Bone marrow (tissue), 2 donors: ENCODE measurements around the gene SART1.
A peak's percentile ranks its signal among the peaks of the same experiment; 100 is the strongest.

ENCODE experiments used
- DNase-seq, 2 donors: peaks; one replicate each; lab custom pipeline; 2025; lab: John Stamatoyannopoulos, UW

SART1 gene

DNA sequence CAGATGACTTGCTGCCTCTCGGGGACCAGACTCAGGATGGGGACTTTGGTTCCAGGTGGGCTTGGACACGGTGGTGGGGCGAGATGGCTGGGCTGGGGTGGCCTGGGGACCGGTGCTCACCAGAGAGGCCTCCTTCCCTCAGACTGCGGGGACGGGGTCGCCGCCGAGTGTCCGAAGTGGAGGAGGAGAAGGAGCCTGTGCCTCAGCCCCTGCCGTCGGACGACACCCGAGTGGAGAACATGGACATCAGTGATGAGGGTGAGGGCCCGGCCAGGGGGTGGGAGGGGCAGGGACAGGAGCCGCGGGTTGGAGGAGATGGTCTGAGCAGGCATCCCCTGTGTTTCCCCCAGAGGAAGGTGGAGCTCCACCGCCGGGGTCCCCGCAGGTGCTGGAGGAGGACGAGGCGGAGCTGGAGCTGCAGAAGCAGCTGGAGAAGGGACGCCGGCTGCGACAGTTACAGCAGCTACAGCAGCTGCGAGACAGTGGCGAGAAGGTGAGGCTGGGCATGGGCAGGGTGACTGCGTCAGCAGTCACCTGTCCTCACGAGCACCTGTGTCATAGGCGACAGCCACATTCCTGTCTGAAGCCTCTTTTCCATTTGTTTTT lies 5.9 kb downstream of the SART1 start:
- no peak for DNase-seq

DNA sequence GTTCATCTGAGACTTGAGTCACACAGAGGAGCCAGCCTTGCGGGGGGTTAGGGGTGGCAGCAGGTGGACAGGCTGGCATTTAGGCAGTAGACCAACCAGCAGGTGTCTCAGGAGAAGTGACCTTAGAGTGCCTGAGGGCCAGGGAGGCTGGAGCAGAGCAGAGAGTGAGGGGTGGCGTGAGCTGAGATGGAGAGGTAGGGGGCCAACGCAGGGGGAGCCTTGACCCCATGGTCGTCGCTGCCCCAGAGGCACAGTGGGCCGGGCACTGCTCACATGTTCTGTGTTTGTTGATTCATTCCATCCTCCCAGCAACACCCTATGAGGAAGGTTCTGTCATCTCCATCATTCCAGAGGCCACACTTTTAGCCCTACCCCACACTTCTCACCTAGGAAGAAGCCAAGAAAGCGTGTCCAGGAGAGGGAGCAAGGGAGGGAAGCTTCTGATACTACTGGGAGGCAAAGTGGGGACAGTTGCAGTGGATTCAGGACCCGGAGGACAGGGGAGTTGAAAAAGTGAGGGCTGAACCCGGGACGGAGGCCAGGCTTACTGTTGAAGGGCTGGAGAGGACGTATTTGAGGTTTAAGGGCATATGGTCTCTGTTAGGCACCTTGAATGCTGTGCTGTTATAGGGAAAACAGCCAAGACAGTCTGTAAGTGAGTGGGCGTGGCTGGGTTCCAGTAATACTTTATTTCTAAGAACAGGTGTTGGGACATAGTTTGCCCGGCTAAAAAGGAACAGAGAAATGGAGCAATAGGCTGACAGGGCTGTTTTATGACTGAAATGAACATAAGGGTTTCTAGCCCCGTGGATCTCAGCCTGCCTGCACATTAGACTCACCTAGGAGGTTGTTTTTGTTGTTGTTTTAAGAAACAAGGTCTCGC lies 7.3 kb downstream of the SART1 start:
- no peak for DNase-seq

DNA sequence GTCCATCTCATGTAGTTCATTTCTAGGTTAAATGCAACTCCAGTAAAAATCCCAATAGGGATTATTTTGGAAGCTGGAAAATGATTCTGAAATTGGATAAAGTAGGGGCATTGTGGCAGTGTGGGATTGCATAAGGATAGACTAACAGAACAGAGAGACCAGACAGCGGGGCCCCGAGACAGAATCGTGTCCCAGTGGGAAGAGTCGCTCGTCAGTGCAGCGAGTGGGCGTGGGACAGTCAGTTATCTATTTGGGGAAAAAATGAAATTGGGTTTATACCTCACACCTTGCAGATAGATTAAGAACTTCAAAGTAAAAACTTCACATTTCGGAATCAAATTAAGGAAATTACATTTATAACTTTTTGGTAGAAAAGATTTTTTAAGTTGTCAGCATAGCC lies 10.6 kb downstream of the SART1 start:
- DNase-seq = no peak

DNA sequence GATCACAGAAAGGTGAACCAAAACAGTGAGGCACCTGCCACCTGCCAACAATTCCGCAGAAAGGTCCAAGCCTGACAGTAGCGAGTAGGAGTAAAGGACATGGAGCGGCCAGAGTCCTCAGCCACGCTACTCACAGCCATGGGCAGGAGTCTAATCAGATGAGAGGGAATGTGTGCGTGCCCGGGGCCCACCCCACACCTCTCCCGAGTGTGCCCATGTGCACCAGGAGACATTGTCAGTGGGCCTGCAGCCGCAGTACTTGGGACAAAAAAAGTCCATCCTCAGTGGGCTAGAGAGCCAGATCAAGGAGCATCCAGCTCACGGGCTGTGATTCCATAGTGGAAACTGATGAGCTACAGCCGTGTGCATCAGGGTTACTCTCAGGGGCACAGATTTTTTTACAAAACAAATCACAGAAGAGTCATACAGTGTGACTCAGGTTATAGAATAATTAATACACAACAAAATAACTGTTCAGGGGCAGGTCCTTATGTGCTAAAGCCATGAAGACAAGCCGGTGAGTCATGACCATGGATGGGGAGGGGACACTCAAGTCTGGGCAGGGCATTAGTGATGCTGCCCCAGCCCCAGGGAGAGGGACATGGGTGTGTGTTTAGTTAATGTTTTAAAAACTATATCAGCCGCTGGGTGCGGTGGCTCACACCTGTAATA lies 12.0 kb downstream of the SART1 start:
- no peak for DNase-seq

DNA sequence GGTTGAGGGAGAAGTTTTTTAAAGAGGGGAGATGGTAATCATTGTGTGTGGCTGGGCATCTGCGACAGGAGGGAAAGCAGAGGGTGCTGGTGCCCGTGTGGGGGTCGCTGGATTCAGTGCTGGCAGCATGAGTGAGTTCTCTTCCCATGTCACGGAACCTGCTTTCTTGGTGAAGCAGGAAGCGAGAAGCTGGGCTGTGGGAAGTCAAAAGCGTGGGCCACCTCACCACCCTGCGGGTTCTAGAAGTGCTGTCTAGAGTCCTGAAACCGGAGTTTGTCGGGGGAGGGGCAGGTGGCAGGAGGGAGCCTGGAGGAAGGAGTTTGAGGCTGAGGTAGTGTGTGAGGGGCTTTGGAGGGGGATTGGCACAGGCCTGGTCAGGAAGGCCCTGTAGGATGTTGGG lies 14.2 kb downstream of the SART1 start:
- DNase-seq = no peak

DNA sequence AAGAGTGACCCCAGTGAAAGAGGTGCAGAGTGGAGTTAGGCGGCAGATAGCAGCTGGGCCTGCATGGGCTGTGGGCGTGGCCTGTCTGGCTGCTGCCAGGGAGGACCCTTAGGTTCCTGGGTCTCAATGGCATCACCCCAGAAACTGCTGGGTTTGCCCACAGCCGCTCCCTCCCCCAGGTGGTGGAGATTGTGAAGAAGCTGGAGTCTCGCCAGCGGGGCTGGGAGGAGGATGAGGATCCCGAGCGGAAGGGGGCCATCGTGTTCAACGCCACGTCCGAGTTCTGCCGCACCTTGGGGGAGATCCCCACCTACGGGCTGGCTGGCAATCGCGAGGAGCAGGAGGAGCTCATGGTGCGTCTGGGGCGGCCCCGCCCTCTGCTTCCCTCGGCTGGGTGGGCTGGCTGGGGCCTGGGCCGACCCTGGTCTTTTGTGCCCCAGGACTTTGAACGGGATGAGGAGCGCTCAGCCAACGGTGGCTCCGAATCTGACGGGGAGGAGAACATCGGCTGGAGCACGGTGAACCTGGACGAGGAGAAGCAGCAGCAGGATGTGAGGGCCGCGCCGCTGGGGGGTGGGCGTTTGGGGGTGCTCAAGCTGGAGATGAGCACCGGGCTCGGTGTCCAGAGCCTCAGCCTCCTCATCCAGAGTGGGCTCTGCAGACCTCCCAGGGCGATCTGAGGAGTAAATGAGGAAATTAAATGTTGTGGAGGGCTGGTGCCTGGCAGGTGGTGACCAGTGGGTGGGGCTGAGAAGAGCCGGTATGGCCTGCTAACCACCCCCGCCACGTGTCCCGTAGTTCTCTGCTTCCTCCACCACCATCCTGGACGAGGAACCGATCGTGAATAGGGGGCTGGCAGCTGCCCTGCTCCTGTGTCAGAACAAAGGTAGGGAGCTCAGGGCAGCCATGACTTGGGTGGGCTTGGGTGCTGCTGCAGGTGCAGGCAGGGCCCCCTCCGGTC lies 15.0 kb downstream of the SART1 start:
- DNase-seq = no peak

DNA sequence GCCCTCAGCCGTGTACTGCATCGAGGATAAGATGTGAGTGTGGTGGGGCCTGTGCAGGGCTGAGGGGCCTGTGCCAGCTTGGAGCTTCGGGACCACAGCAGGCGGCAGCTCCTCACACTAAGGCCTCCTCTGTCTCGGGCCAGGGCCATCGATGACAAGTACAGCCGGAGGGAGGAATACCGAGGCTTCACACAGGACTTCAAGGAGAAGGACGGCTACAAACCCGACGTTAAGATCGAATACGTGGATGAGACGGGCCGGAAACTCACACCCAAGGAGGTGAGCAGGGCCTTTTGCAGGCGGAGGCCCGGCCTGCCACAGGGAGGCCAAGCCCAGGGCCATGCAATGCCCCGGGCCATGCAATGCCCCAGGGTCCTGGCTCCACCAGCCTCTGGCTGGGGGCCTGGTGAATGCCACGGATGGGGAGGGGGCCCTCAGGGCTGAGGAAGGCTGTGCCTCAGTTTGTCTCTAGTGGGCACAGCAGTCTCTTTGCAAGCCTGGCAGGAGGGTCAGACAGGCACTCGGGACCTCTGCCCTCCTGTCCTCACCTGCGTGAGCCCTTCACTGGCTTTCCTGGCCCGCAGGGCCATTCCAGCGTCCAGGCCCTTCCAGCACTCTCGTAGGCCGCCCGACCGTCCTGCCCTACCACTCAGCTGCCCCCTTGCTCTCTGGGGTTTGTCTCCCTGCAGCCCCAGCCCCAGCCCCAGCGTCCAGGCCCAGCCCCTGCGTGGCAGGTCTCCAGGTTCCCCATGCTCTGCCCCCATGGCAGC lies 16.3 kb downstream of the SART1 start:
- DNase-seq = no peak

DNA sequence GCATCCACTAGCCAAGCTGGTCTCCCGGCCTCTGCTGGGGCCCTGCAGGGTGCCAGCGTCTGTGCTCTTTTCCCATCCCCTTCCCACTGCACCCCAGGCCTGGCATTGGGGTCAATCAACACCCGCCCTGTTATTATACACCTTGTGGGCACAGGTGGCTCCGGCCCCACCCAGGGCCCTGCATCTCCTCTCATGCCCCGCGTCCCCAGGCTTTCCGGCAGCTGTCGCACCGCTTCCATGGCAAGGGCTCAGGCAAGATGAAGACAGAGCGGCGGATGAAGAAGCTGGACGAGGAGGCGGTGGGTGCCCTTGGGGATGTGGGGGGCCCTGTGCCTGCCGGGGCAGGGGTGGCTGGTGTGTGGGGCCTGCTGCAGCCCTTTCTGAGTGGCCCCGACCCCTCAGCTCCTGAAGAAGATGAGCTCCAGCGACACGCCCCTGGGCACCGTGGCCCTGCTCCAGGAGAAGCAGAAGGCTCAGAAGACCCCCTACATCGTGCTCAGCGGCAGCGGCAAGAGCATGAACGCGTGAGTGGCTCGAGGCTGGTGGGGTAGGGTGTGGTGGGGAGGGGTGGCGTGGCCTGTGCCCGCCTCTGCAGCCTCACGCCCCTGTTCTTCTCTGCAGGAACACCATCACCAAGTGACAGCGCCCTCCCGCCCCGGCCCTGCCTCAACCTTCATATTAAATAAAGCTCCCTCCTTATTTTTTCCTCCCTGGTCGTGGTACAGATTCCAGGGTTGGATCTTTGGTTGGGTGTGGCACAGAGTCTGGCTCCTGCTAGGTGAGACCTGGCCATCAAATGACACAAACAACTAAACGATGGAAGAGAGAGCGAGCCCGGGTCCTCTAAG lies 17.1 kb downstream of the SART1 start:
- no peak for DNase-seq

DNA sequence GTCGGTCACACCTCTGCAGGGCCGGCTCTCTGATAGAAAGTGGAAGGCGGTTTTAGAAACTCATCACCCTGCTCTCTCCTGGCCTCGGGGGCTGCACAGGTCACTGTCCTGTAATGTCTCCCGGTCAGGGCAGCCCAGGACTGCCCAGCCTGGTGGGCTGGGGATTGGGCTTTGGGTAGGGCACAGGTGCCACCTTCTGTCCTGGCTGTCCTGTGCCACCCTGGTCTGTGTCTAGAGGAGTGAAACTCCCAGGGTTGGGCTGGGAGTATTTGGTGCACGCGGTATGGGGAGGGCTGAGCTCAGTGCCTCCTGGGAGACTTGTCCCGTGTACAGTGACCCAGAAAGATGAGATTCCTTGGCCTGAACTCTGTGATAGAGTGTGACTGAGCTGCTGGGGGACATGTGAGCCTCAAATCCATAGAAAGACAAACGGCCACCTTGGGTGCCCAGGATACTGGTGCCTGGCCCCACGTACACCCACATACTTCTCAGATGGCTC lies 17.8 kb downstream of the SART1 start:
- no peak for DNase-seq

DNA sequence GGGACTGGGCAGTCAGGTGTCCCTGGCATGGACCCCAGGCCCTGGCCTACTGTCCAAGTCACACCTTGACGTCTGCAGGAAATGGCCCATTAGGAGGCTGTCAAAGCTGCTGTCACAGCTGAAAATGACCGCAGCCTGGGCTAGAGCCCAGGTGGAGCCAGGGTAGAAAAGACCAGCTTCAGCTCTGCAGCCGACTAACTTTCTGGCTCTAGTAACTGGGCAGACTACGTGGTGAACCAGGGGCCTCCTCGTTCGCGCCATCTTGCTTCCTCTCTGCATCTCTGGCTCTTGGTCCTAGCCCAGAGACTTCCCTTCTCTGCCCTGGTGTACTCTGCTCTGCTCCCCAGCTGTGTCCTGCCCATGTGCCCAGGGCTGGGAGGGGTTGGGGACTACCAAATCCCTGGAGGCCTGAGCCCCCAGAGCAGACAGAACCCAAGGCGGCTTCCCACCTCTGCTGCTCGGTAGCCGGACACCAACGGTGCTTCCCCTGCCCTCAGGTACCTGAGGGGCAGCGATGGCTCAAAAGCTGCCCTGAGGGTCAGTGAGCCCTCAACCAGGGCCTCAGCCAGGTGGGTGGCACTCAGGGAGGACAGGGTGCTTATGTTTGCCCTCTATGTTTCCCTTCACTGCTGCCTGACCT lies 19.7 kb downstream of the SART1 start:
- DNase-seq = no peak

DNA sequence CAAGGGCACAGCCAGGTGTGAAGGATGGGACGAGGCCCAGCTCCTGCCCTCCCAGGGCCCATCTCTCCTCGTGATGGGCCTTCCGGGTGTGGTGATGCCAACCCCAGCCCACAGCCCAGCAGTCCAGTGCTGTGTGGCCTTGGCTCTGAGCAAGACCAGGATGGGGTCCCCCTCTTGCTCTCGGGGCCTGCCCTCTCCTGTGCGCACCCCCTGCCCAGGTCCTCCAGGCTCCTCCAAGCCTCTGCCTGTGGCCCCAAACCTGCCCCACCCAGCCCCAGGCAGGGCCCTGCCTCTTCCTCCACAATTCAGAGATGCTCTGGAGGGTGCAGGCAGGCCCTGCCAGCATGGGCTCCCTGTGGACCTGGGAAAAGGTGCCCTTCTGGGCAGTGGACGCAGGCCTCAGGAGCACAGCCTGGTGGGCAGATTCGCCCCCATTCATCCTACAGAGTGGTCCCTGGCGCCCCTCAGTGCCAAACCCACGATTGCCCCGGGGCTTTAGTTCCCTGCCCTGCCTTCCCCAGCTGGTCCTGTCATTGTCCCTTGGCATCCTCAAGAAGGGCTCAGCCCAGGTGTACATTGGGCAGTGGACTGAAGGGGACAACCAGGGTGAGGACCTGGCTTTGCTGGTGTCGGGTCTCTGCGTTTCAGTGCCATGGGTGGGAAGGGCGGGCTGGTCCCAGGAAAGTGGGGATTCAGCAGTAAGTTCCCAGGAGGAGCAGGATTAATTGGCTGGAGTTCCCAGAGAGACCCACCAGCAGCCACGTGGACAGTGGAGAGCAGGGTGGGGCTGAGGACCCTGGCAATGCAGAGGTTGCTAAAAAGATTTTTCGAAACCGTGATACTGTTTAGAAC lies 20.7 kb downstream of the SART1 start:
- DNase-seq = no peak

DNA sequence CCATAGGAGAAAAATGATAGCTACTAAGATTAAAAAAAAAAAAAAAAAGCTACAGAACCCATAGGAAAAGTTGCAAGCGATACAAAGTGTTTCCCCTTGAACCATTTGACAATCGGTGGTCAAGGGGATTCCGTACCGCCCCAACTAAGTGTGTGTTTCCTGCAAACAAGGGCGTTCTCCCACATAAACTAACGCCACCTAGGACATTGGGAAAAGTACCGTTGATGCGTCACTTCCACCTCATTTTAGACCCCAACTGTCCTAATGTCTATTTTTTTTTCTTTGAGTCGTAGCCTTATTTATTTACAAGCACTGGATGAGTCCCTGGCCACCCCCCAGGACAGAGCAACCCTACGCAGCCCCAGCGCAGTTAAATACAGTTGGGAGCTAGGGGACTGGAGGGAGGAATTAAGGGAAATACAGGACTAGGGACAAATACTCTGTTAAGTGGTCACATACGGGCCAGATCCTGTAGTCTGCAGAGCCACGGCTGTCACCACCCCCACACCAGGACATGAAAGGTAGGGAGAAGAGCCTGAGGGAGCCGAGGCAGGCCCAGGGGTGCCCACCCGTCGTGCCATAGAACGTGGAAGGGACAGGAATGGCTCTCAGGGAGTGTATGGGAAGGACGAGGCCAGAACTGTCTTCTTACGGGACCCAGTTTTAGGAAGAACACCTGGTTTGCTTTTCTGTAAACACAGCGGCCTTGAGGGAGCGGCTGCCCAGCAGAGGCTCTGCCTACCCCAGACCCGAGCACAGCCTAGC lies 21.5 kb downstream of the SART1 start:
- DNase-seq = no peak

DNA sequence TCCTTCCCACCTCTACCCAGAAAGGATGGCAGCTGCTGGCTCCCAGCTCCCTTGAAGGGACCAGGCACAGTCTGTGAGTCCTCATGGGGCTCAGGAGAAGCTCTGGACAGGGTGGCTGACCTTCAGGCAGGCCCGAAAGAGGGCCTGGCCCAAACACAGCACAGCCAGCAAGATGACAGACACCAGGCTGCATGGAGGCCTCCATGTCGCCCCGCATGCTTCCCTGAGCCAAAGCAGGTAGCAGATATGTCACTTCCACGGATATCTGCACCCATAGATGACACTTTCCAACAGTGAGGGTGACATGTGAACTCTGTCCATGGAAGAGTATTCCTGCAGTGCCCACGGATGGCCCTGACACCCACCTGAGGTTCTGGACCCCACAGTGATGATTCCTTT lies 22.1 kb downstream of the SART1 start:
- no peak for DNase-seq

DNA sequence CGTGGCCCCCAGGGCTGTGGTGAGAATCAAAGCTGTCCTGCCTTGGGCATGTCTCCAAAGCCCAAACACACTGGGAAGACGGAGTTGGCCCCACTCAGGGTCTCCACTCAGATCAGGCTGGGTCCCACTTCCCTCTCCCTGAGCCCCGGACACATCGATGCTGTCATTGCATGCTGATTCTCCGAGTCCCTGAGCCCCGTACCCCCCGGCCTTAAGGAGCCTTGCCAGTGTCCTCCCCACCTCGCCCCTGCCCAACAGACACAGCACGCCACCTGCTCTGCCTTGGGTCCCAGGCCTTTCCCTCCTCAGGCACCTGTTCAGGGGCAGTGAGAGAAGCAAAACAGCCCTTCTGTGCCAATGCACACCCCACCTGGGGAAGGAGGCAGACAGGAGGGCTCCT lies 25.8 kb downstream of the SART1 start:
- DNase-seq = no peak

DNA sequence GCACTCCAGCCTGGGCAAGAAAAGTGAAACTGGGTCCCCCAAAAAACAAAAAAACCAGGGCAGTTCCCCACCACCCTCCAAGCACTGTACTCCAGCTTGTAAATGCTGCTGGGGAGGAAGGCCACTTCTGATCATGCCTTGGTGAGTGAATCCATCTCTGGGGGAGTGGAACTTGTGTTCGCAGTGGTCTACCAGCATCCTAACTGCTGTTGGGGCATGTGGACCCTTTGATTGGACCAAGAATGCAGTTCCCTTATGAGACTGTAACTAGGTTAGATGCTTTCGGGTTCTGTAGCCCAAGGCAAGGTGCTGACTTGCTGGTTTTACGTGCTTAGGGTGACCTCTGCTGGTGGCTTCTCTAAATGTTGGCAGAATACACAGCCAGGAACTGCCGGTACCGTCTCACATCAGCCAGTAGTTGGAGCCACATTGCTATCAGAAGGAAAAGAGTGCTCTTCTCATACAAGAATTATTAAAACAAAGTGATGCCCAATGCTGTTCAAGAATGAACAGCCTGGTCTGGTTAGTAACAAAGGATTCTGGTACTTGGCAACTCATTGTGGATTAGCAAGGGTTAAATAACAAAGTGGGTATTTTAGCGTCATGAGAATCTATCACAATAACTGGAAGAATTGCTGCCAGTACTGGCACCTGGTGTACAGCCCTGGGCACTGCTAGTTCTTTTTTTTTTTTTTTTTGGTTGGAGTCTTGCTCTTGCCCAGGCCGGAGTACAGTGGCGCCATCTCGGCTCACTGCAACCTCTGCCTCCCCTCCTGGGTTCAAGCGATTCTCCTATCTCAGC lies 27.5 kb downstream of the SART1 start:
- peak; percentile 51 to 97 for DNase-seq

DNA sequence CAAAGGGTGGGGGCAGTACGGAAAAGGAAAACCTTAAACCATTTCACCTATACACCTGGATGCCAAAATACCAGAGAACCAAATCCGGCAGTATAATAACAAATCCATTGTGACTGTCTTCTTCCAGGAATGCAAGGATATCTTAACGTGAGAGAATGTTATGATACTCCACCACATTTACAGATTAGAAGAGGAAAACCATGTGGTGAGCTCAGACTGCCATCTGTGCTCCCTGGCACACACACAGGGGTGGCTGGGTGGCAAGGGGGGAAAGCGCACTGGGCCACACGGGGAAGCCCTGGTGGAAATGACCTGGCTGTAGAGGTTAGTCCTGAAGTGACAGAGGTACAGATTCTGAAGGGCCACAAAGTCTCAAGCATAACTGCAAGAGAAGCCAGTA lies 30.5 kb downstream of the SART1 start:
- DNase-seq = no peak

DNA sequence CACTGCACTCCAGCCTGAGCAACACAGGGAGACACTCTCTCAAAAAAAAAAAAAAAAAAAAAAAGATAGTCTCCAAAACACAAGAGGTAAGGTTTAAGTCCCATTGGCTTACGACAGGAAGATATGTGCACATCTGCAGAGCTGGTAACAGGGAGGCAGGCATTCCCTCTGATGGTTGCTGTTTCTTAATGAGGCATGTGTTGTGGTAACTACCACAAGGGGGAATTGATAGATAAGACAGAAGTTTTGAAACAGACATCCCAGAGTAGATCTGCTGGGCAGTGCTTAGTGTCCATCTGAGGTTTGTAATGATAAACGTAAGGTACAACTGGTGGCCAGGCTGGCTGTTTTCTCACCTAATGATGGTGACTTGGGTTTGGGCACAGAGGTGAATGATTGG lies 35.8 kb downstream of the SART1 start:
- no peak for DNase-seq
